ENCODE data around the gene GHRH. TPM values are rescaled to one million over a fixed set of nuclear protein-coding genes. Genes with fewer than 3 reads are reported as not detected.
A peak's percentile ranks its signal among the peaks of the same experiment; 100 is the strongest.

GHRH gene
- total RNA-seq, 1 experiment from 2014 or later, result not detected

- no peak for TF ChIP-seq CTCF (conservative IDR thresholded peaks at IDR 0.05)
- Histone ChIP-seq H2BK20ac (ENCODE audit: low read depth, low read length, poor library complexity, severe bottlenecking) (no peak overlapping the region), H3K79me2 (ENCODE audit: insufficient read depth, low read length) (no peaks in the 10 kb centered on the region), H3K4ac (ENCODE audit: low read depth, low read length) (no peak overlapping the region), H2BK15ac (ENCODE audit: low read depth, low read length) (no peak overlapping the region), H3K4me1 (ENCODE audit: insufficient read depth, low read length) (peaks cover 12% of the 10 kb centered on the region), H3K79me1 (ENCODE audit: insufficient read depth, low read depth, low read length, poor library complexity, severe bottlenecking) (no peaks in the 10 kb centered on the region), H4K20me1 (ENCODE audit: control insufficient read depth, insufficient read depth, insufficient read length) (no peaks in the 10 kb centered on the region), H3K4me2 (ENCODE audit: insufficient read depth, insufficient read length, low read length) (peak overlapping the region; percentile 20), H3K23ac (ENCODE audit: insufficient read length, low read depth, low read length) (no peak overlapping the region), H3K9me3 (ENCODE audit: control insufficient read depth, low read depth, low read length) (no peaks in the 10 kb centered on the region), H2AFZ (ENCODE audit: low read length) (no peak overlapping the region), H3K27ac (ENCODE audit: insufficient read length, low read depth, low read length) (peak overlapping the region; percentile 10), H3K9ac (ENCODE audit: extremely low read depth, insufficient read length, low read length) (no peak overlapping the region), H2AK5ac (ENCODE audit: insufficient read length, low read length) (no peak overlapping the region), H2BK12ac (ENCODE audit: insufficient read length, low read depth, low read length) (no peak overlapping the region), H3K56ac (ENCODE audit: insufficient read length, low read depth, low read length) (no peak overlapping the region), H2BK120ac (ENCODE audit: low read depth, low read length, poor library complexity, severe bottlenecking) (no peak overlapping the region), H3K23me2 (ENCODE audit: insufficient read length, low read depth, low read length, poor library complexity, severe bottlenecking) (no peaks in the 10 kb centered on the region), H3T11ph (ENCODE audit: low read length) (no peak overlapping the region), H2BK5ac (ENCODE audit: insufficient read length, low read length) (no peak overlapping the region), H3K27me3 (ENCODE audit: insufficient read depth, low read length) (no peaks in the 10 kb centered on the region), H3K18ac (ENCODE audit: insufficient read length, low read depth, low read length) (no peak overlapping the region), H4K5ac (ENCODE audit: insufficient read length, low read depth, low read length) (no peak overlapping the region), H4K91ac (ENCODE audit: insufficient read length, low read depth, low read length) (no peak overlapping the region), H3K14ac (ENCODE audit: insufficient read depth, low read length) (no peak overlapping the region), H4K8ac (replicated peaks; ENCODE audit: insufficient read length, low read depth, low read length) (no peak overlapping the region)
- H3K27me3 Mint-ChIP-seq (ENCODE audit: low read depth), result no peaks in the 10 kb centered on the region
- WGBS (ENCODE audit: extremely low coverage, insufficient read length, low lambda C conversion rate), result no CpG with 5 or more reads among the region's 4 CpGs
- no peaks in the 10 kb centered on the region for H3K9me3 Mint-ChIP-seq
- H3K27ac Mint-ChIP-seq, result peak overlapping the region; percentile 16 to 96 (median 41); a peak in 6 of 7 replicates
- H3K36me3 Mint-ChIP-seq (ENCODE audit: insufficient read depth in 1 of 3, low read depth in 3 of 3), result peaks cover 47 to 94% (median 82%) of the 10 kb centered on the region in 3 experiments; a peak in 6 of 7 replicates
- DNase-seq, result peak; percentile 77
- peak overlapping the region in 1 of 2 experiments; percentile 0; a peak in 2 of 5 replicates for H3K4me3 Mint-ChIP-seq
- H3K4me1 Mint-ChIP-seq, result peaks cover 46 to 49% of the 10 kb centered on the region in 2 experiments
These were observed 32.3 kb downstream of the GHRH start for GRCh38 chr20:37229357-37229756.
